HG03342 (cell line): ENCODE measurements around the gene PATZ1.

Experiments used
- ATAC-seq: cut with Tn5 transposase; IDR thresholded peaks from one replicate; pipeline ENCODE4 v1.9.1; 2021; ENCODE audit warnings: mild to moderate bottlenecking, moderate library complexity; ENCODE audit not compliant: unreplicated experiment

Gene PATZ1

DNA sequence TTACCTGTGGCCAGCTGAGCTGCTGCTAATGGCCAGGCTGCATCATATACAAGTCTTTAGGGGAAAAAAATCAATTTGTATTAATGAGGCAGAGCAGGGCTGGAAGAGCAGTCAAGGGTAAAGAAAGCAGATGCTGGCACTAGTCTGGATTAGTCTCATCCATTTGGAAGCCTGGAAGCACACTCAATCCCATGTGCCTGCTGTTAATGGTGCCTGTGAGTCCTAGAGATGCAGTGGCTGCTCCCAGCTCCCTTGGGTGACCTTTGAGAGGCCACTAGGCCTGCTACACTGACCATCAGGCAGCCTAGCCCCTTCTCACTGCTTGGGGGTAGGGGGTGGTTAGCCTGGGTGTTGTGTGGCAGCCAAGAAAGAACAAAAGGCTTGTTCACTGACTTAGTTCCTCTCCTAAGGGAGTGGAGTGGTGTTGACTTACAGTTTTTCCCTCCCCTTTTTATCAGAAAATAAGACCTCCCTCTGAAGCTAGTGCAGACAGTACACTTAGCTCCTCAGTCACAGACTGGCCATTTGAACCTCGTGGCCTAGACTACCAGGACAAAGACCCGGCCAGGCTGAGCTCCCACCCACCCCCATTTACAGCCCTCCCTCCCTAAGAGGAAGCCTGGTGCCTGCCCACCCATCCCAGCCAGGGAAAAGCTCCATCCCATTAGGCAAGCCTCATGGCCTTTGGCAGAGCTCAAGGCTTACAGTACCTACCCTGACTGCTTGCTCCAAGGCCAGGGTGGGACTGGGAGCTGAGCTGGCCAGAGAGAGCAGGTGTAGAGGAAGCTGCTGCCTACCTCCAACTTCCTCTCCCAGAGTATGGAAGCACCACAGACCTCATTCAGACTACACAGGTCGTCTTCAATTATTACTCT is 61.6 kb downstream of the PATZ1 start:
- no peak for ATAC-seq

DNA sequence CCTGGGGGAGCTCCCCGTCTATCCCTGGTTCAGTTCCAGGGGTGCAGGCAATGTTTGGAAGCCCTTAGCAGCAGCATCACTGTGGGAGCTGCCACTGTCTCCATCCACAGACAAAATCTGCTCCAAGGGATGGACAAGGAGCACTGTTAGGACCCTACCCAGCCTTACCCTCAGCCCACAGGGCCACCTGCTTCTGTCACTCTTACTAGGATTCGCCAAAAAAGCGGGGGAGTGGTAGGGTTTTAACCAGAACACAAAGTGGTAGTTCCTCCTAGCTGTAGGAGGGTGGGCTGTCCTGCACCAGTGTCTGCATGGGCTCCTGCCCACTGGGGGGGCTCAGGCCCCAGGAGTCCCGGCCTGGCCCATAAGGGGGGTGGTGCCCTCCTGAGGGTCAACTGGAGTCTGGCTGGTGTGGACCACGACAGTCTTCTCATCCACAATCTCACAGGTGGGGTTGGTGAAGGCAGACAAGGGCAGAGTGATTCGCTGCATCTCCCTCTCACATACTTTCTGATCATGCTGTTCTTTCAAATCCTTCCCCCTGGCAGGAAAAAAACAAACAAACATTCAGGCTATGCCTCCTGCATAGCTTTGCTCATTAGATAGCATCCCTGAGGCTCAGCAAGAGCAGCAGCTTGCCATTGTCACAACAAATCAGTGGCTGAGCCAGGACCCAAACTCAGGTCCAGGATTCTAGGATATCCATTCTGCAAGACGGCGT is 63.2 kb downstream of the PATZ1 start:
- ATAC-seq, result no peak

DNA sequence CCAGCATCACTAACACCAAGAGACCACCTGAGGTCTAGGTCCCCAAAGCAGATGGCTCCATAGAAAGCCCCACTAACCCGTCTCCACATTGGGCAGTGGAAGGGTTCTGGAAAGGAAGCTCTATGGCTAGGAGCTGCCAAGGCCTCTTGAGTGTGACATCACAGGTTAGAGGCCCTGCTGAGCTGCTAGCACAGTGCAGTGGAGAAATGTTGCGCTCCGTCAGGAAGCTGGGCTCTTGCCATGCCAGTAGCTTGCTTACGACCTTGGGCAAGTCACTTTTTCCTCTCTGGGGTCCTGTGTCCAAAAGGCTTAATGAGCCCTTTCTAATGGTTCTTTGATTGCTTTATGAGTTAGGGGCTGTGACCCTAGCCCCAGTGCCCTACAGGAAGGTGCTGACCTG is 64.4 kb downstream of the PATZ1 start:
- ATAC-seq, result no peak

DNA sequence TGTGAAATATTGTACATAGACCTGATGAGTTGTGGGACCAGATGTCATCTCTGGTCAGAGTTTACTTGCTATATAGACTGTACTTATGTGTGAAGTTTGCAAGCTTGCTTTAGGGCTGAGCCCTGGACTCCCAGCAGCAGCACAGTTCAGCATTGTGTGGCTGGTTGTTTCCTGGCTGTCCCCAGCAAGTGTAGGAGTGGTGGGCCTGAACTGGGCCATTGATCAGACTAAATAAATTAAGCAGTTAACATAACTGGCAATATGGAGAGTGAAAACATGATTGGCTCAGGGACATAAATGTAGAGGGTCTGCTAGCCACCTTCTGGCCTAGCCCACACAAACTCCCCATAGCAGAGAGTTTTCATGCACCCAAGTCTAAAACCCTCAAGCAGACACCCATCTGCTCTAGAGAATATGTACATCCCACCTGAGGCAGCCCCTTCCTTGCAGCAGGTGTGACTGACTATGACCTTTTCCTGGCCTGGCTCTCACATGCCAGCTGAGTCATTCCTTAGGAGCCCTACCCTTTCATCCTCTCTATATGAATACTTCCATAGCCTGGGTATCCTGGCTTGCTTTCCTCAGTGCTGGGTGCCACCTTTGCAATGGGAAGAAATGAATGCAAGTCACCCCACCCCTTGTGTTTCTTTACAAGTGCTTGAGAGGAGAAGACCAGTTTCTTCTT is 66.2 kb downstream of the PATZ1 start:
- ATAC-seq, result no peak

DNA sequence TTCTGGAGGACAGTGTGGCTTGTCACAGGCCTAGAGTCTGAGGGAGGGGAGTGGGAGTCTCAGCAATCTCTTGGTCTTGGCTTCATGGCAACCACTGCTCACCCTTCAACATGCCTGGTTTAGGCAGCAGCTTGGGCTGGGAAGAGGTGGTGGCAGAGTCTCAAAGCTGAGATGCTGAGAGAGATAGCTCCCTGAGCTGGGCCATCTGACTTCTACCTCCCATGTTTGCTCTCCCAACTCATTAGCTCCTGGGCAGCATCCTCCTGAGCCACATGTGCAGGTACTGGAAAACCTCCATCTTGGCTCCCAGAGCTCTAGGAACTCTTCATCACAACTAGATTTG is 66.8 kb downstream of the PATZ1 start:
- no peak for ATAC-seq

DNA sequence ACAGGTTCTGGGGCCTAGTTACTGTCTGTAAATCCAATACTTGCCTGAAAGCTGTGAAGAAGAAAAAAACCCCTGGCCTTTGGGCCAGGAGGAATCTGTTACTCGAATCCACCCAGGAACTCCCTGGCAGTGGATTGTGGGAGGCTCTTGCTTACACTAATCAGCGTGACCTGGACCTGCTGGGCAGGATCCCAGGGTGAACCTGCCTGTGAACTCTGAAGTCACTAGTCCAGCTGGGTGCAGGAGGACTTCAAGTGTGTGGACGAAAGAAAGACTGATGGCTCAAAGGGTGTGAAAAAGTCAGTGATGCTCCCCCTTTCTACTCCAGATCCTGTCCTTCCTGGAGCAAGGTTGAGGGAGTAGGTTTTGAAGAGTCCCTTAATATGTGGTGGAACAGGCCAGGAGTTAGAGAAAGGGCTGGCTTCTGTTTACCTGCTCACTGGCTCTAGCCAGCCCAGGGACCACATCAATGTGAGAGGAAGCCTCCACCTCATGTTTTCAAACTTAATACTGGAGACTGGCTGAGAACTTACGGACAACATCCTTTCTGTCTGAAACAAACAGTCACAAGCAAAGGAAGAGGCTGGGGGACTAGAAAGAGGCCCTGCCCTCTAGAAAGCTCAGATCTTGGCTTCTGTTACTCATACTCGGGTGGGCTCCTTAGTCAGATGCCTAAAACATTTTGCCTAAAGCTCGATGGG is 67.4 kb downstream of the PATZ1 start:
- no peak for ATAC-seq

DNA sequence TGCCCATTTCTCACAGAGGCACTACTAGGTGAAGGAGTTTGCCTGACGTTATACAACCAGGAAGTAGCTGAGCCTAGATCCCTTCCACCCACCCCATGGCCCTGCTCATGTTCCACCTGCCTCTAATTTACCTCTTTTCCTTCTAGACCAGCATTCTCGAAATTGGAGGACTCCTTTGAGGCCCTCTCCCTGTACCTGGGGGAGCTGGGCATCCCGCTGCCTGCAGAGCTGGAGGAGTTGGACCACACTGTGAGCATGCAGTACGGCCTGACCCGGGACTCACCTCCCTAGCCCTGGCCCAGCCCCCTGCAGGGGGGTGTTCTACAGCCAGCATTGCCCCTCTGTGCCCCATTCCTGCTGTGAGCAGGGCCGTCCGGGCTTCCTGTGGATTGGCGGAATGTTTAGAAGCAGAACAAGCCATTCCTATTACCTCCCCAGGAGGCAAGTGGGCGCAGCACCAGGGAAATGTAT is 68.0 kb downstream of the PATZ1 start:
- no peak for ATAC-seq

DNA sequence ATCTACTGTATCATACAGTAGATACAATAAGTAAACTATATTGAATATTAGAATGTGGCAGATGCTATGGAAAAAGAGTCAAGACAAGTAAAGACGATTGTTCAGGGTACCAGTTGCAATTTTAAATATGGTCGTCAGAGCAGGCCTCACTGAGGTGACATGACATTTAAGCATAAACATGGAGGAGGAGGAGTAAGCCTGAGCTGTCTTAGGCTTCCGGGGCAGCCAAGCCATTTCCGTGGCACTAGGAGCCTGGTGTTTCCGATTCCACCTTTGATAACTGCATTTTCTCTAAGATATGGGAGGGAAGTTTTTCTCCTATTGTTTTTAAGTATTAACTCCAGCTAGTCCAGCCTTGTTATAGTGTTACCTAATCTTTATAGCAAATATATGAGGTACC is 68.4 kb downstream of the PATZ1 start:
- ATAC-seq, result no peak

DNA sequence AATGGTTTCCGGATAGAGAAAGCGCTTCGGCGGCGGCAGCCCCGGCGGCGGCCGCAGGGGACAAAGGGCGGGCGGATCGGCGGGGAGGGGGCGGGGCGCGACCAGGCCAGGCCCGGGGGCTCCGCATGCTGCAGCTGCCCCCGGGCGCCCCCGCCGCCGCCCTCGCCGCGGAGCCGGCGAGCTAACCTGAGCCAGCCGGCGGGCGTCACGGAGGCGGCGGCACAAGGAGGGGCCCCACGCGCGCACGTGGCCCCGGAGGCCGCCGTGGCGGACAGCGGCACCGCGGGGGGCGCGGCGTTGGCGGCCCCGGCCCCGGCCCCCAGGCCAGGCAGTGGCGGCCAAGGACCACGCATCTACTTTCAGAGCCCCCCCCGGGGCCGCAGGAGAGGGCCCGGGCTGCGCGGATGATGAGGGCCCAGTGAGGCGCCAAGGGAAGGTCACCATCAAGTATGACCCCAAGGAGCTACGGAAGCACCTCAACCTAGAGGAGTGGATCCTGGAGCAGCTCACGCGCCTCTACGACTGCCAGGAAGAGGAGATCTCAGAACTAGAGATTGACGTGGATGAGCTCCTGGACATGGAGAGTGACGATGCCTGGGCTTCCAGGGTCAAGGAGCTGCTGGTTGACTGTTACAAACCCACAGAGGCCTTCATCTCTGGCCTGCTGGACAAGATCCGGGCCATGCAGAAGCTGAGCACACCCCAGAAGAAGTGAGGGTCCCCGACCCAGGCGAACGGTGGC is 69.5 kb downstream of the PATZ1 start:
- no peak for ATAC-seq
